ENCODE results near the gene DUOX1. TPM values are rescaled to one million over a fixed set of nuclear protein-coding genes. Genes with fewer than 3 reads are reported as not detected.

DUOX1 gene
- total and polyA plus RNA-seq, 4 donors: 0.02 to 0.94 (median 0.08) TPM; not detected in 1

GRCh38 chr15:45201557-45201859, 71.7 kb downstream of the DUOX1 start:
- peak overlapping the region; percentile 97 to 98 for H3K27ac ChIP-seq (ENCODE audit: low read depth in 1 of 2, low read length in 2 of 2)
- TF ChIP-seq EGR1 (IDR thresholded peaks at IDR 0.05; ENCODE audit: low read depth in 2 of 2): no peak
- TF ChIP-seq YY1 (IDR thresholded peaks at IDR 0.05): no peak
- TF ChIP-seq HNF4A (conservative IDR thresholded peaks at IDR 0.05): no peak
- no peak for TF ChIP-seq FOXA1 (IDR thresholded peaks at IDR 0.05)
- no peak for TF ChIP-seq NR2F2 (IDR thresholded peaks at IDR 0.05)
- TF ChIP-seq JUND (IDR thresholded peaks at IDR 0.05): no peak
- TF ChIP-seq HNF4G (IDR thresholded peaks at IDR 0.05): no peak
- no peak for TF ChIP-seq RXRA (IDR thresholded peaks at IDR 0.05)
- TF ChIP-seq, protein P1, sequence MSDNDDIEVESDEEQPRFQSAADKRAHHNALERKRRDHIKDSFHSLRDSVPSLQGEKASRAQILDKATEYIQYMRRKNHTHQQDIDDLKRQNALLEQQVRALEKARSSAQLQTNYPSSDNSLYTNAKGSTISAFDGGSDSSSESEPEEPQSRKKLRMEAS (IDR thresholded peaks at IDR 0.05): no peak
- TF ChIP-seq ATF3 (IDR thresholded peaks at IDR 0.05): no peak
- no peak for TF ChIP-seq ZBTB33 (IDR thresholded peaks at IDR 0.05)
- no peak for TF ChIP-seq REST (IDR thresholded peaks at IDR 0.05)
- no peak for TF ChIP-seq FOXA2 (IDR thresholded peaks at IDR 0.05)
- TF ChIP-seq TAF1 (conservative IDR thresholded peaks at IDR 0.05): no peak
- TF ChIP-seq SP1 (IDR thresholded peaks at IDR 0.05): no peak
- no peak for TF ChIP-seq CTCF (IDR thresholded peaks at IDR 0.05; ENCODE audit: low read depth, low read length, missing input control)
- no peak for TF ChIP-seq RAD21 (IDR thresholded peaks at IDR 0.05)
- TF ChIP-seq GABPA (IDR thresholded peaks at IDR 0.05 in 1 of 2, conservative IDR thresholded peaks at IDR 0.05 in 1 of 2): no peak
- no peaks in the 10 kb centered on the region for H3K27me3 ChIP-seq (ENCODE audit: control insufficient read depth in 4 of 4, insufficient read depth in 4 of 4, low read length in 3 of 4)
- no peaks in the 10 kb centered on the region for H3K36me3 ChIP-seq (ENCODE audit: control insufficient read depth in 4 of 4, insufficient read depth in 3 of 4, low read depth in 1 of 4, low read length in 3 of 4)
- H3K9me3 ChIP-seq (ENCODE audit: control insufficient read depth in 4 of 4, low read length in 3 of 4): no peaks in the 10 kb centered on the region
- no peak for DNase-seq (ENCODE audit: low spot score)
- WGBS: 91% methylated on average over 3 of the region's 3 CpGs
- no peak overlapping the region for H3K9ac ChIP-seq (ENCODE audit: low read depth in 1 of 2, low read length in 2 of 2)
- peaks cover 3 to 34% (median 17%) of the 10 kb centered on the region in 4 donors for H3K4me1 ChIP-seq (ENCODE audit: control insufficient read depth in 4 of 4, insufficient read depth in 4 of 4, low read length in 3 of 4)
- H3K4me3 ChIP-seq (ENCODE audit: low read depth in 1 of 3, low read length in 3 of 3): no peak overlapping the region
